Hematopoietic multipotent progenitor cell treated with erythropoietin and hydrocortisone succinate and interleukin-3 and kit ligand, for 17 days (in vitro differentiated cells): Measurements from ENCODE around the gene UBE2D3.
"Not testable (repeated sequence)": the region's sequence is repeated elsewhere in the genome, so short reads cannot be mapped to it uniquely, and the experiment has no call there.

Source experiments
- DNase-seq: peaks from one replicate; pipeline ENCODE4 v3.0.0-alpha.2; 2015; ENCODE audit warnings: low spot score

UBE2D3 gene

GRCh38 chr4:102826890-102827673, at the start of gene UBE2D3:
UBE2D3 (minus strand) TSS chr4:102827551; CDS start chr4:102826508, 1,043 bp downstream.
- peak; percentile 93 for DNase-seq

GRCh38 chr4:102871772-102872171, 44.4 kb upstream of the UBE2D3 start:
- peak; percentile 79 for DNase-seq

GRCh38 chr4:102869569-102870197, 42.3 kb upstream of the UBE2D3 start:
- DNase-seq: no peak

- DNase-seq: peak; percentile 91
These were observed 41.6 kb upstream of the UBE2D3 start, which contains the start of gene CISD2 for GRCh38 chr4:102868781-102869568. CISD2 (plus strand) TSS chr4:102868992; CDS start chr4:102869085, 93 bp downstream.

GRCh38 chr4:102868153-102868780, 40.9 kb upstream of the UBE2D3 start:
- DNase-seq: no peak

- peak; percentile 61 for DNase-seq
These were observed 40.2 kb upstream of the UBE2D3 start for GRCh38 chr4:102867278-102868152.

- DNase-seq: not testable (repeated sequence)
These were observed 38.0 kb upstream of the UBE2D3 start for GRCh38 chr4:102865327-102865726.

- DNase-seq: no peak
These were observed 35.4 kb upstream of the UBE2D3 start for GRCh38 chr4:102862747-102863146.

GRCh38 chr4:102862016-102862415, 34.7 kb upstream of the UBE2D3 start:
- DNase-seq: no peak

- DNase-seq: no peak
These were observed 33.4 kb upstream of the UBE2D3 start for GRCh38 chr4:102860611-102861324.

- no peak for DNase-seq
These were observed 31.6 kb upstream of the UBE2D3 start for GRCh38 chr4:102858828-102859464.

GRCh38 chr4:102850370-102850769, 23.0 kb upstream of the UBE2D3 start:
- no peak for DNase-seq

- DNase-seq: no peak
These were observed 22.3 kb upstream of the UBE2D3 start for GRCh38 chr4:102849579-102850104.

- no peak for DNase-seq
These were observed 20.3 kb upstream of the UBE2D3 start for GRCh38 chr4:102847687-102848086.

GRCh38 chr4:102843938-102844337, 16.6 kb upstream of the UBE2D3 start:
- no peak for DNase-seq

GRCh38 chr4:102843273-102843672, 15.9 kb upstream of the UBE2D3 start:
- DNase-seq: no peak

- no peak for DNase-seq
These were observed 15.0 kb upstream of the UBE2D3 start for GRCh38 chr4:102842367-102842766.

- DNase-seq: no peak
These were observed 9.2 kb upstream of the UBE2D3 start for GRCh38 chr4:102836596-102836995.

- DNase-seq: no peak
These were observed 5.3 kb upstream of the UBE2D3 start for GRCh38 chr4:102832667-102833066.

- DNase-seq: no peak
These were observed 4.8 kb upstream of the UBE2D3 start for GRCh38 chr4:102832105-102832504.
